ENCODE measurements around the gene SLC22A4.

GRCh38 chr5:132322266-132322665, 28.1 kb downstream of the SLC22A4 start:
- no peak for TF ChIP-seq SMC3 (IDR thresholded peaks at IDR 0.05)
- TF ChIP-seq RFX5 (IDR thresholded peaks at IDR 0.05), result no peak
- TF ChIP-seq, protein P1, sequence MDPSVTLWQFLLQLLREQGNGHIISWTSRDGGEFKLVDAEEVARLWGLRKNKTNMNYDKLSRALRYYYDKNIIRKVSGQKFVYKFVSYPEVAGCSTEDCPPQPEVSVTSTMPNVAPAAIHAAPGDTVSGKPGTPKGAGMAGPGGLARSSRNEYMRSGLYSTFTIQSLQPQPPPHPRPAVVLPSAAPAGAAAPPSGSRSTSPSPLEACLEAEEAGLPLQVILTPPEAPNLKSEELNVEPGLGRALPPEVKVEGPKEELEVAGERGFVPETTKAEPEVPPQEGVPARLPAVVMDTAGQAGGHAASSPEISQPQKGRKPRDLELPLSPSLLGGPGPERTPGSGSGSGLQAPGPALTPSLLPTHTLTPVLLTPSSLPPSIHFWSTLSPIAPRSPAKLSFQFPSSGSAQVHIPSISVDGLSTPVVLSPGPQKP (IDR thresholded peaks at IDR 0.05; ENCODE audit: low read depth, low read length), result no peak
- TF ChIP-seq, protein P2, sequence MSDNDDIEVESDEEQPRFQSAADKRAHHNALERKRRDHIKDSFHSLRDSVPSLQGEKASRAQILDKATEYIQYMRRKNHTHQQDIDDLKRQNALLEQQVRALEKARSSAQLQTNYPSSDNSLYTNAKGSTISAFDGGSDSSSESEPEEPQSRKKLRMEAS (IDR thresholded peaks at IDR 0.05), result no peak
- TF ChIP-seq CHD2 (IDR thresholded peaks at IDR 0.05; ENCODE audit: low read length, partially characterized antibody), result no peak

All from A549 (cell line).